Lower leg skin (tissue), 4 donors: ENCODE data around the gene UBE4B. TPM values are rescaled to one million over a fixed set of nuclear protein-coding genes. Genes with fewer than 3 reads are reported as not detected.
A peak's percentile ranks its signal among the peaks of the same experiment; 100 is the strongest.
"Not testable (repeated sequence)": the region's sequence is repeated elsewhere in the genome, so short reads cannot be mapped to it uniquely, and the experiment has no call there.

ENCODE experiments used
- DNase-seq, 2 donors: peaks; one replicate each; pipeline ENCODE4 v3.0.0-alpha.2; 2019; ENCODE audit warnings: low spot score in 2 of 2
- H3K4me3 ChIP-seq: fragments of 200-600 bp; sonication (generic); 2 replicates; pipeline ENCODE4 v1.5.1; 2017; ENCODE audit warnings: mild to moderate bottlenecking, low read depth; ENCODE audit not compliant: poor library complexity, severe bottlenecking
- POLR2A ChIP-seq, 2 donors: fragments of 450-650 bp; IDR thresholded peaks; one replicate each; pipeline ENCODE4 v1.6.1; 2016 to 2017; ENCODE audit warnings: antibody characterized with exemption in 2 of 2, mild to moderate bottlenecking in 1 of 2, moderate library complexity in 1 of 2
- WGBS, 2 donors: methylation state at CpG; one replicate each; pipeline ENCODE4 v1.1.5; 2018; 5-methylcytosine and 5-hydroxymethylcytosine counted together
- intact Hi-C: fragments of 100-400 bp; cut with DNase I; formaldehyde crosslinking; loops from one replicate; pipeline ENCODE4 v1.15.0; 2023; ENCODE audit warnings: low total_unique reads
- total RNA-seq, 4 donors: library from RNA; depleted of rRNA; stranded (reverse); fragments of >200 nt; gene quantifications; one replicate each; pipeline ENCODE4 v1.1.0, GENCODE V29; 2016
- TF ChIP-seq, protein P1 (sequence below), 3 donors: fragments of 450-650 bp; IDR thresholded peaks; one replicate each; pipeline ENCODE4 v1.5.1; 2016; ENCODE audit warnings: antibody characterized with exemption in 3 of 3, mild to moderate bottlenecking in 3 of 3, moderate library complexity in 2 of 3

UBE4B gene
- total RNA-seq, 4 donors from 2014 or later, result 65.7 to 114 (median 69.9) TPM

DNA sequence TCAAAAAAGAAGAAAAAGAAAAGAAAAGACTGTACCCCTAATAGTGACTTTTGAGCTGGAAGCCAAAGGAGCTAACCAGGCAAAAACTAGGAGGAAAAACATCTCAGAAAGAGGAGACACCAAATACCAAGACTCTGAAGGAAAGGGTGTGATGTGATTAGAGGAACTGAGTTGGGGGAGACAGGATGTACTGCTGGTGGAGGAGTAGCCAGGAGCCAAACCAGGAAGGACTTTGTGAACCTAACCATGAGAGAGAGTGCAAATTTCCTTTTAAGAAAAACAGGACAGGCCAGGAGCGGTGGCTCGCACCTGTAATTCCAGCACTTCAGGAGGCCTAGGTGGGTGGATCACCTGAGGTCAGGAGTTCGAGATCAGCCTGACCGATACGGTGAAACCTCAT is 39.8 kb upstream of the UBE4B start:
- 80 to 85% methylated on average over 5 of the region's 5 CpGs for WGBS, 2 donors
- no peak overlapping the region for H3K4me3 ChIP-seq
- intact Hi-C loops, result no loop called here
- no peak for TF ChIP-seq POLR2A (IDR thresholded peaks at IDR 0.05)
- no peak for DNase-seq

DNA sequence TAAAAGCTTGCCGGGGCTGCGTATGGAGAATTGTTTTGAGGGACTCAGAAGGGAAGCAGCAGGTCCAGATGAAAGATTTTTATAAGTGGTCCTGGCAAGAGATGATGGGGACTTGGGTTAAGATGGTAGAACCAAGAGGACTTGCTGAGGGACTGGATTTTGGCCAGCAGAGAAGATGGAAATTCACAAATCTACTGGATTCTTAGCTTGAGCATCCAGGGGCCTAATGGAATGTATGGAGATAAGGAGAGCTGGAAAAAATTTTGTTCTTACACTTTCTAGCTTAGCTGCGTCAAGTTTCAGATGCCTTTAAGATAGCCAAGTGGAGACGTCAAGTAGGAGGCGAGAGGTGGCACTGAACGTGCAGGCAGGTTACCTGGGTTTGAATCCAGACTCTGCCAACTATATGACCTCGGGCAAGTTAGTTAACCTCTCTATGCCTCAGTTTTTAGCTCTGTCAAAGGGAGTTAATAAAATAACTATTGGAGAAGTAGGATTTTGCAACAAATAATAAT is 39.1 kb upstream of the UBE4B start:
- WGBS, 2 donors, result 75 to 77% methylated on average over 7 of the region's 7 CpGs
- no peak for DNase-seq
- H3K4me3 ChIP-seq, result no peak overlapping the region
- intact Hi-C loops, result no loop called here
- TF ChIP-seq POLR2A (IDR thresholded peaks at IDR 0.05), result no peak
- TF ChIP-seq, protein P1, sequence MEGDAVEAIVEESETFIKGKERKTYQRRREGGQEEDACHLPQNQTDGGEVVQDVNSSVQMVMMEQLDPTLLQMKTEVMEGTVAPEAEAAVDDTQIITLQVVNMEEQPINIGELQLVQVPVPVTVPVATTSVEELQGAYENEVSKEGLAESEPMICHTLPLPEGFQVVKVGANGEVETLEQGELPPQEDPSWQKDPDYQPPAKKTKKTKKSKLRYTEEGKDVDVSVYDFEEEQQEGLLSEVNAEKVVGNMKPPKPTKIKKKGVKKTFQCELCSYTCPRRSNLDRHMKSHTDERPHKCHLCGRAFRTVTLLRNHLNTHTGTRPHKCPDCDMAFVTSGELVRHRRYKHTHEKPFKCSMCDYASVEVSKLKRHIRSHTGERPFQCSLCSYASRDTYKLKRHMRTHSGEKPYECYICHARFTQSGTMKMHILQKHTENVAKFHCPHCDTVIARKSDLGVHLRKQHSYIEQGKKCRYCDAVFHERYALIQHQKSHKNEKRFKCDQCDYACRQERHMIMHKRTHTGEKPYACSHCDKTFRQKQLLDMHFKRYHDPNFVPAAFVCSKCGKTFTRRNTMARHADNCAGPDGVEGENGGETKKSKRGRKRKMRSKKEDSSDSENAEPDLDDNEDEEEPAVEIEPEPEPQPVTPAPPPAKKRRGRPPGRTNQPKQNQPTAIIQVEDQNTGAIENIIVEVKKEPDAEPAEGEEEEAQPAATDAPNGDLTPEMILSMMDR (IDR thresholded peaks at IDR 0.05), result no peak

DNA sequence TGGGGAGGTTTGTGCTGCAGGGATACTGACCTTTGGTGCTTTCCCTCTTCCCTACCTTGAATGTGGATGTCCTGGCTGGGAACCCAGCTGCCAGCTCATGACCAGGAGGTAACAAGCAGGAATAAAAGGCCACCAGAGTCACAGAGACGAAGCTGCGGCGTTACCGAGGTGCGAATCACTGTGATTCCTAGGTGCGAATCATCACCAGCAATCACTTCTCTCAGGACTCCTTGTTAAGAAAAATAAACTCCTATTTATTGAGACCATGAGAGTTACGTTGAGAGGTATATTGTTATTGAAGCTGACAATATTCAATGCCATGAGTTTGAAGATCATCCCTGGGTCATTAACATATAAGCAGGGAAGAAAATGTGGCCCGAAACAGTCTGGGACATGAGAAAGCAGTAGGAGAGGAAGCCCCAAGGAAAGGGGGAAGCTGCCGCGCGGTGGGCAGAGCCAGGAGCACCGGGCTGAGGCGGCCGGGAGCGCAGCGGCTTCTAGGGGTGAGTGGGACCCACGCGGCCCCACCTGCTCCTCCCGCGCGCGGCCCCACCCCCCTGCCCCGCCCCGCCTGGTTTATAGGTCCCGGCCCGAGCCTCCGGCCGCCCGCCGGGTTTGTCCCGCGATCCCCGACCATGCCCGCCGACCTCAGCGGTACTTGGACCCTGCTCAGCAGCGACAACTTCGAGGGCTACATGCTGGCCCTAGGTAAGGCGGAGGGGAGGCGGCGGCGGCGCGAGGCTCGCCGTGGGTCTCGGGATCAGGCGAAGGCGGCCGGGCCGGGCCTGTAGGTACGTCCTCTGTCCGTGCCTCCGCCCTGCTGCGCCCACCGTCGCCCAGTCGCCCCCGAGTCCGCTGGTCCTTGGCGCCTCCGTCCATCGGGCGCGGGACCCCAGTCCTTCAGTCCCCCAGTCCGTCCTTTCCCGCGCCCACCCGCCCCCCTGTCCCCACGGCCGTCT is 35.9 kb upstream of the UBE4B start, which contains the start of gene RBP7:
Gene RBP7 (plus strand): TSS at position 605 of the 959 bp plus-strand sequence. CDS start 31 bp downstream, at position 636.
- H3K4me3 ChIP-seq, result peak within 1 kb of the TSS; percentile 15
- TF ChIP-seq, protein P1 (IDR thresholded peaks at IDR 0.05), result no peak
- no peak for TF ChIP-seq POLR2A (IDR thresholded peaks at IDR 0.05)
- intact Hi-C loops, result no loop called here
- 9 to 24% methylated on average over 20 to 53 of the region's 71 CpGs for WGBS, 2 donors
- DNase-seq, result peak in 1 of 2 donors; percentile 84

DNA sequence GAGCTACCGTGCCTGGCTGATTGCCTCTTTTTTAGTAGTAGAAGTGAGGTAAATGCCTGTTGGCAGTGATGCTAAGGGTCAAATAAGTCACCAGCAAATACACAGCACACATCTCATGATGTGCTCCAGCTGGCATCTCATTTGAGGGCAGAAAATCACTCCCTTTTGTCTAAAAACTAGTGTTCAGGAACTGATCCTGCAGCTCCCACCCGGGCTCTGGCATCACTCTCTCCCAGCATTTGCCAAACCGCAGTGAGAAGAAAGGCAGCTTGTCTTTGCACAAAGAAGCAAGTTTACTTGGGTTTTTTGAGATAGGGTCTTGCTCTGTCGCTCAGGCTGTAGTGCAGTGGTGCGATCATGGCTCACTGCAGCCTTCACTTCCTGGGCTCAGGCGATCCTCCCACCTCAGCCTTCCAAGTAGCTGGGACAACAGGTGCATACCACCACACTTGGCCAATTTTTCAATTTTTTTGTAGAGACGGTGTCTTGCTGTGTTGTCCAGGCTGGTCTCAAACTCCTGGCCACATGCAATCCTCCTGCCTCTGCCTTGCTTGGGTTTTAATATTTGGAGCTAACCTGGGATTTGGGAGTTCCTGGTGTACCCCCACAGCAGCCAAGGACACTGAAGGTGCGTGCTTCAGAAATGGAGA is 31.6 kb upstream of the UBE4B start:
- intact Hi-C loops, result no loop called here
- no peak overlapping the region for H3K4me3 ChIP-seq
- WGBS, 2 donors, result 75 to 76% methylated on average over 8 of the region's 8 CpGs
- no peak for TF ChIP-seq POLR2A (IDR thresholded peaks at IDR 0.05)
- TF ChIP-seq, protein P1 (IDR thresholded peaks at IDR 0.05), result no peak
- no peak for DNase-seq

DNA sequence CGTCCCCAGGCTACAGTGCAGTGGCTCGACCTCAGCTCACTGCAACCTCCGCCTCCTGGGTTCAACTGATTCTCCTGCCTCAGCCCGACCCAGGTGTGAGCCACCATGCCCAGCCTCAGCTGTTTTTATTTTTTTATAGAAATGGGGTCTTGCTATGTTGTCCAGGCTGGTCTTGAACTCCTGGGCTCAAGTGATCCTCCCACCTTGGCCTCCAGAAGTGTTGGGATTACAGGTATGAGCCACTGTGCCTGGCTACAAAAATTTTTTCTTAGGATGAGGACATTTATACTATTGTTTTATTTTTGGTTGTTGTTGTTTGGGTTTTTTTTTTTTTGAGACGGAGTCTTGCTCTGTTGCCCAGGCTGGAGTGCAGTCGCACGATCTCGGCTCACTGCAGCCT is 27.5 kb upstream of the UBE4B start:
- intact Hi-C loops, DNase-seq, H3K4me3 ChIP-seq: not testable (repeated sequence)
- WGBS, 2 donors, result 88 to 93% methylated on average over 8 of the region's 8 CpGs

DNA sequence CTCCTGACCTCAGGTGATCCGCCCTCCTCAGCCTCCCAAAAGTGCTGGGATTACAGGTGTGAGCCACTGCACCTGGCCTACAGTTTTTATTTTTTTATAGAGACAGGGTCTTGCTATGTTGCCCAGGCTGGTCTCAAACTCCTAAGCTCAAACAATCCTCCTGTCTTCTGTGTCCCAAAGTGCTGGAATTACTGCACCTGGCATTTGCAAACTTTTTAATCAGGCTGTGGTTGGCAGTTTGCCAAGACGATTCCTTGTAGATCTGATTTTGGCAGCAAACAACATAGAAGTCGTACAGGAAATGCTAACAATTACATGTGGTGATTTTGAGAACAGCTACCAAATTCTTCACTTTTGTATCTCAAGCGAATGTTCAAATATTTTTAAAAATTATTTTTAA is 25.6 kb upstream of the UBE4B start:
- TF ChIP-seq POLR2A (IDR thresholded peaks at IDR 0.05), result no peak
- TF ChIP-seq, protein P1 (IDR thresholded peaks at IDR 0.05), result no peak
- intact Hi-C loops, result no loop called here
- WGBS, 2 donors, result 41 to 47% methylated on average over 4 of the region's 4 CpGs
- DNase-seq, result no peak
- no peak overlapping the region for H3K4me3 ChIP-seq
